NCI-H146 treated with DMSO at 0.1 percent for 48 hours (cell line): ENCODE measurements around the gene ACVR2A.

Experiments
- DNase-seq: peaks from one replicate; lab custom pipeline; 2025; ENCODE audit not compliant: unreplicated experiment; lab: John Stamatoyannopoulos, UW

The ACVR2A gene

DNA sequence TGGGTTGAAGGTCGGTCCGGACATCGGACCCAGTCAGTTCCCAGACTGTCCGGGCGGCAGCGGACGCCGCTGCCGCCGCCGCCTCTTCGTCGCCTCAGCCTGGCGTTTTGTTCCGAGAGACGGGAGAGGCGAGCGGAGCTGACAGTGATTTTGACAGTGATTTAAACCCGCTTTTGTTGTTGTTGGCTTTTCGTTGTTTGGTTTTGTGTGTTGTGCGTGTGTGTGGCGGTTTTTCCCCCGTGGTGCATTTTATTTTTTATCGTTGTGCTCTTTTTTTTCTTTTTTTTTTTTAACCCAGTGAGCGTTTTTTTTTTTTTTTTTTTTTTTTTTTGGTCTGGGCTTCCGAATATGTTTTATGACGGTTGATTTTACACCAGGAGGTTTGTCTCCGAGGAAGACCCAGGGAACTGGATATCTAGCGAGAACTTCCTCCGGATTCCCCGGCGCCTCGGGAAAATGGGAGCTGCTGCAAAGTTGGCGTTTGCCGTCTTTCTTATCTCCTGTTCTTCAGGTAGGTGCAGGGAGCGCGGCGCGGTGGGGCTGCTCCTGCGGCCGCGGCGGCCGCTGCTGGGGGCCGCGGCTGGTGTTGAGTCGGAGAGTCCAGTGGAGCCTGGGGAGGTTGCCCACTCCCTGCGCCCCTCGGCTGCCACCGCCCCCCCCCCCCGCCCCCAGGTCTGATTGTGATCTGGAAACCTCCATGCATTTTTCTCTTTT lies at the start of gene ACVR2A:
ACVR2A (plus strand) TSS at position 333 of the 714 bp plus-strand sequence; CDS start at position 457, 124 bp downstream.
- DNase-seq: peak; percentile 21

DNA sequence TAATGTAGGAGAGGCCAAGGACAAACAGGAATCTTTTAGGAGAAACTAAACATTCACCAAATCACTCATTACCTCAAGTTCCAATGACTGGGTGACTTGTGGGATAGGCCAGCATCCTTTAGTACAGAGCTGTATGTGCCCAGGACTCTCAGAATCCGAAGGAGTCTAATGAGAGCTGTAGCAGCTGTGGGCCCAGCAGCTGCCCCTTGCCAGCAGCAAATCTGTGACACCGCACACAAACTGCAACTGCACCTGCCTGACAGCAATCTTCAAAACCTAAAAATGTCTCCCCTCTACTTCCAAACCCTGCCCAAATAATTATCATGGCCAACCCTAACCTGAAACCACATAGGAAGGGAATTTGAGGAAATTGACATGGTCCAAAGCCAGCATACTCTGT lies 44.5 kb upstream of the ACVR2A start:
- no peak for DNase-seq

DNA sequence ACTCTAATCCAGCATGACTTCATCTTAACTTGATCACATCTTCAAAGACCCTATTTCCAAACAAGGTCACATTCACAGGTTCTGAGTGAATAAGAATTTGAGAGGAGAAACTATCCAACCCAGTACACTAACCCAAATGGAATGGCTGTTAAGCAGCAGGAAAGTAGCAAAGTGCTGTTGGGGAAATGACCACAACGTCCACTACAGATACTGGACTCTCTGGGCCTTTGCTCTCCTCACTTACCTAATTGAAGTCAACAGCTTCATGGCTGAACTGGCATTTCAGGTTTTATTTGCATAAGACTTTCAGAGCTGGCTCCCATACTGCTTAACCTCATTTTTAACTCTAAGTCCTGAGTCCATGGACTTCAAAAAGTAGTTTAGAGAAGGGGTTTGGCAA lies 38.0 kb upstream of the ACVR2A start:
- no peak for DNase-seq

DNA sequence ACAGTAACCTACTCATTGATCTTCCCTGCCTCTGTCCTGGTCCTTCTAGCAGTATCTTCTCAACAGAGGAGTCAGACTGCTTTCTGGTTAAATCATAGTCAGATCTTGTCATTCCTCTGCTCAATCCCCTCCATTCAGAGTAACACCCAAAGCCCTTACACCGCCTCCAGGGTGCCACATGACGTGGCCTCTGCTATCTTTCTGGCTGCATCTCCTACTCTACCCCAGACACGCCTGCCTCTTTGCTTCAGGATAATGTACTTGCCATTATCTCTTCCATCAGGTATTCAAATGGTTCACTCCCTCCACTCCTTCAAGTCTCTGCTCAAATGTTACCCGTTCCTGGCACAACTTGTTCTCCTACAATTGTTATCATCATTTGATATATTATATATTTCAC lies 36.3 kb upstream of the ACVR2A start:
- no peak for DNase-seq

DNA sequence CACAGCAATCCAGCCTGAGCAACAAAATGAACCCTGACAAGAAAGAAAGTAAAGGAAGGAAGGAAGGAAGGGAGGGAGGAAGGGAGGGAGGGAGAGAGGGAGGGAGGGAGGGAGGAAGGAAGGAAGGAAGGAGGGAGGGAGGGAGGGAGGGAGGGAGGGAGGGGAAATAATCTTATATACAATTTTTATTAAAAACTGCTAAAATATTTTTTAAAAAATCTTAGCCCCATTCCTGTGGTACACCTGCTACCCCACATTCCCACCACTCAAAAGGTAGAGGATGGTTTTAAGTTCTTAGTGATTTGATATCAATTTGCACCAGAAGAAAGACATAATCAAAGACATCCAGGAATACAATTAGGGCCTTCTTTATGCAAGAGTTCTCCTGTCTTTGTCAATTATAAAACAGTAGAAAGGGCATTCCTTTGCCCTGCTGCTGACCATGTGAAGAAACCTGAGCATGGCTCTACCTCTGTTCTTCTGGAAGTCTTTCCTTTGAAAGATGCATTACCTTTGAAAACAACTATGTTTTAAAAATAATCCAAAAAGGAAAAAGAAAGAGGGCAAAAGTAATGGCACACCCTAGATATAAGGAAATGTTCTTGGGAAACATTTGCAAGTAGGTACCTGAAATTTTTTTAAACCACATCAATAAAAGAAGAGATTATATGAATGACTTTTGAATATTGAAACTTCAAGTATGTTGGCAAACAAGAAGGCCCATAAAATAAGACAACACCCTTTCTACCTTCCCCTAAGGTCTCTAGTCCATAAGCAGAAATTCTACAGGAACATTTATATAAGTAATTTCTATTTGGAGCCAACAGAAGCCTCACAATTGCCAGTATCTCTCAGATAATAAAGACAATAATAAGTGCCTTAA lies 33.7 kb upstream of the ACVR2A start:
- DNase-seq: no peak

DNA sequence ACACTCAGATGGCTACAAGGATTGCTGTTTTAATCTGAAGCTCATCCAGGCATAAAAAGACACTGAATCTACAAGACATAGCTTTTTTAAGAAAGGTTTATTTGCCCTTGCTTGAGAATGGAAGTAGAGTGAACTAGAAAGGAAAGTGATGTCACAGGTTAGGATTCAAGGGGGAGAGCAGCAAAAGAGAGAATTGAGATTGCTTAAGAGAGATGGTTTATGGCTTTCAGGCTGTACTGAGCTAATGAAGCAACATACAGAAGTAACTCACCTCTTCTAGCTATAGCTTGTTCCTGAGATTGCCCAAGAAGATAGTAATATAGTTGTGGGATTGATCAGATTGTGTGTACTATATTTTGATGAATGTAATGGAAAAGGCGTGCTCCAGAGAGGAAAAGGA lies 26.1 kb upstream of the ACVR2A start:
- no peak for DNase-seq

DNA sequence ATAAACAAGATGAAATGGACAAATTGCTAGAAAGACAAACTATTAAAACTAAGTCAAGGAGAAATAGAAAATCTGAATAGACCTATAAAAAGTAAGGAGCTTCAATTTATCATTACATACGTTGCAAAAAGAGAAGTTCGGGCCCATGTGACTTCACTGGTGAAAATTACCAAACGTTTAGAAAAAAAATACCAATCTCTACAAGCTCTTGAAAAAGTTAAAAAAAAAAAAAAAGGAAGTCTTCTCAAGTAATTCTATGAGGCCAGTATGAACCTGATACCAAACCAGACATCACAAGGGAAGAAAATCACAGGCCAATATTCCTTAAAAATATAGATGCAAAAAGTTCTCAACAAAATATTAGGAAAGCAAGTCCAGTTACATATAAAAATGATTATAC lies 20.2 kb upstream of the ACVR2A start:
- no peak for DNase-seq

DNA sequence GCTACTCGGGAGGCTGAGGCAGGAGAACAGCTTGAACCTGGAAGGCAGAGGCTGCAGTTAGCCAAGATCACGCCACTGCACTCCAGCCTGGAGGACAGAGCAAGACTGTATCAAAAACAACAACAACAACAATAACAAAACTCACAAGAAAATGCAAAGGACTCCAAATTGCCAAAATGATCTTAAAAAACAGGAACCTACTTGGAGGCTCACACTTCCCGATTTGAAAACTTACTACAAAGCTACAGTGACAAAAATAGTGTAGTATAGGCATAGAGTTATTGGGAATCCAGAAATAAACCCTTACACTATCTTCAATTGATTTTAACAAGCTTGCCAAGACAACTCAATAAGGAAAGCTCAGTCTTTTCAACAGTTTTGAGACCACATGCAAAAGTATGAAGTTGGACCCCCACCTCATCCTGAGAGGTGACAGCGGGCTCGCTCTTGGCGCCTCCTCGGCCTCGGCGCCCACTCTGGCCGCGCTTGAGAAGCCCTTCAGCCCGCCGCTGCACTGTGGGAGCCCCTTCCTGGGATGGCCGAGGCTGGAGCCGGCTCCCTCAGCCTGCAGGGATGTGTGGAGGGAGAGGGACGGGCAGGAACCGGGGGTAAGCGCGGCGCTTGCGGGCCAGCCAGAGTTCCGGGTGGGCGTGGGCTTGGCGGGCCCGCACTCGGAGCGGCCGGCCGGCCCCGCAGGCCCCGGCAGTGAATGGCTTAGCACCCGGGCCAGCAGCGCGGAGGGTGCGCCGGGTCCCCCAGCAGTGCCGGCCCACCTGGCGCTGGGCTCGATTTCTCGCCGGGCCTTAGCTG lies 18.3 kb upstream of the ACVR2A start:
- no peak for DNase-seq

DNA sequence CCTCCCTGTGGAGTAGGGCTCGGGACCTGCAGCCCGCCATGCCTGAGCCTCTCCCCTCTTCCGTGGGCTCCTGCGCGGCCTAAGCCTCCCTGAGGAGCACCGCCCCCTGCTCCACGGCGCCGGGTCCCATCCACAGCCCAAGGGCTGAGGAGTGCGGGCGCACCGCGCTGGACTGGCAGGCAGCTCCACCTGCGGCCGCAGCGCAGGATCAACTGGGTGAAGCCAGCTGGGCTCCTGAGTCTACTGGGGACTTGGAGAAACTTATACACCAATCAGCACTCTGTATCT lies 17.8 kb upstream of the ACVR2A start:
- no peak for DNase-seq

DNA sequence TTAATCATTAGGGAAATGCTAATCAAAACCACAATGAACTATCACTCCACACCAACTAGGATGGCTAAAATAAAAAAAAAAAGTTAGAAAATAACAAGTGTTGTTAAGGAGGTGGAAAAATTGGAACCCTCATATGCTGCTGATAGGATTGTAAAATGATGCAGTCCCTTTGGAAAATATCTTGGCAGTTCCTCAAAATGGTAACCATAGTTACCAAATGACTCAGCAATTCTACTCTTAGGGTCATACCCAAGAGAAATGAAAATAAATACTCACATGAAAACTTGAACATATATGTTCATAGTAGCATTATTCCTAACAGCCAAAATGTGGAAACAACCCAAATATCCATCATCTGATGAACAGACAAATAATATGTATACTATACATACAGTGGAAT lies 15.7 kb upstream of the ACVR2A start:
- no peak for DNase-seq

- DNase-seq: no peak
Measured at GRCh38 chr2:147836099-147836498, 8.7 kb upstream of the ACVR2A start.

- DNase-seq: peak; percentile 34
Measured at GRCh38 chr2:147843391-147843863, 1.4 kb upstream of the ACVR2A start.

DNA sequence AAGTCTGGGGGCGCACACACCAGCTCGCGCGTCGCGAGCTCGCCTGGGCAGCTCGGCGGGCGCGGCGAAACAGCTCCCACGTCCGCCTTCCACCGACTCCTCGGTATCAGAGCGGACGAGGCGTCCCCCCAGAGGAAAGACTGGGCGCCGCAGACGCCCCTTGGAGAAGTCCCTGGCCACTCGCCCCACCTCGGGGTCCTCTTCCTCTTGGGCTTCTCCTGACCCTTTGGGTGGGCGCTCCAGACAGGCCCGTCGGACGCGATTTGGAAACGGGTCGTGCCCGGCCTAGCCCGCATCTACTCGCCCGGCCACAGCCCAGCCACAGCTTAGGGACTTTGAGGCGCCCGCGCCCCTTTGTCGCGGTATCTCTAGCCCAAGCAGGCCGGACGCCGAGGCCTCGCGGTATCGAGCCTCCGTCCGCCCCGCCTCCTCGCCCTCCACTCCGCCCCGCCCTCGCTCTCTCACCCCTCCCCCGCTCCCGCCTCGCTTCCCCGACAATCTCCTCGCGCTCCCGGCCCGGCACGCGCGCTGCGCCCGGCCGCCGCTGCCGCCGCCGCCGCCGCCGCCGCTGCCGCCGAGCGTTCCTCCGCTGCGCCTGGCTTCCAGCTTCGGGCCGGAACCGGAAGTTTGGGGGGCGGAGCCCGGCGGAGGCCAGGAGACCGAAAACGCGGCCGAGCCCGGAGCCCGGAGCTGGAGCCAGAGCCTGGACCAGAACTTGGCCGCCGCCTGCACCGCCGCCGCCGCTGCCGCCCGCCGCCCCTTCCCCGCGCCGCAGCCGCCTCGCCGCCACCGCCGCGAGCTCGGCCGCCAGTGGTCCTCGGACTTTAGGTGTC lies 749 bp upstream of the ACVR2A start:
- DNase-seq: peak; percentile 46

DNA sequence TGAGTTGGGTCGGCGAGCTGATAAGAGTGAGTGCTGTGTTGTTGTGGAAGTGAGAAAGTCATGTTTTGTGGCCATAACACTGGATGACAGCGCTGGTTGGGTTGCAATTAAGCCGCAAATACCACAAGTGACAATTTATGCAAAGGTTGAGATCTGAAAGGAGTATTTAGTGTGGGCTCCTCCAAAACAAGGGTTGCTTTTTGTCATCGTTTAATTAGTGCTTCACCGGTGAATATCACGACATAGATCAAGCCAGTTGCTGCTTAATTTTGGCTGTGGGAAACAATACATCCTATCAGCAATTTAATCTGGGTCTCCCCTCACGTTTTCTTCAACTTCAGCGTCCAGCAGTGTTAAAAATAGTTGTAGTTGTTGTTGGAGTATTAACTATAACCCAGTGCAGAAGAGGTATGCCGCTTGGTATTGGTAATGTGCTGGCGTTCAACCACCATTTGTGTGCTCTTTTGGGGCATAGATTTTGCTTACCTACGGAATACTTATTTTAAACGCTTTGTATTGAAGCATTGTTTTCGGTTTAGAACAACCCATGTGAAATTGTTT lies 662 bp downstream of the ACVR2A start:
- DNase-seq: no peak

DNA sequence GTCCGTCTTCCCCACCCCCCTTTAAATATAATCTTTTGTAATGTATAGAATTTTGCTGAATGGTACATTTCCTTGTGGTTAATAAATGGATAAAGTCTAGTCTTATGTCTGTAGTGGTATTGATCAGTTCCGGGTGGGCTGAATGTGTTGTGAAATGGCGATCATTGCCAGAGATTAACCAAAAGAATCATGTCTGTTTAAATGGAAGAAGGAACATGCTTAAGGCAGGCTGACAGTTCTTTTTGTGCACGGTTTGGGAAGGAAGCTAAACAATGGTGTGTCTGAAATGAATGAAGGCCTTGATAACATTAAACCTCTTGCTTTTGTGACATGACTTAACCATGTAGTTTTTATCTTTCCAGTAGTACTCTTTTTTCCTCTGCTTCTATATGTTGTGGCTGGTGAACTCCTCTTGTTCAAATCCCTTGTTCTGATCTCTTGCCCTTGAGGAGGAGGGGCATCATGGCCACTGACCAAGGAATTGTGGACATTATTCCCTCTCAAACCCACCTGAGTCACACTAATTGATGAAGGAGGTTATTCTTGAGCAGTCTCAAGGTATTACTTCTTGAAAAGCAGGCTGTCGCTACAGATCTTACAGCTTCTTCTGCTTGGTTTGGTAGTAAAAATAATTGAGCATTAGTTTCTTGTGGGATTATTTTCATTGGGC lies 1.7 kb downstream of the ACVR2A start:
- no peak for DNase-seq

DNA sequence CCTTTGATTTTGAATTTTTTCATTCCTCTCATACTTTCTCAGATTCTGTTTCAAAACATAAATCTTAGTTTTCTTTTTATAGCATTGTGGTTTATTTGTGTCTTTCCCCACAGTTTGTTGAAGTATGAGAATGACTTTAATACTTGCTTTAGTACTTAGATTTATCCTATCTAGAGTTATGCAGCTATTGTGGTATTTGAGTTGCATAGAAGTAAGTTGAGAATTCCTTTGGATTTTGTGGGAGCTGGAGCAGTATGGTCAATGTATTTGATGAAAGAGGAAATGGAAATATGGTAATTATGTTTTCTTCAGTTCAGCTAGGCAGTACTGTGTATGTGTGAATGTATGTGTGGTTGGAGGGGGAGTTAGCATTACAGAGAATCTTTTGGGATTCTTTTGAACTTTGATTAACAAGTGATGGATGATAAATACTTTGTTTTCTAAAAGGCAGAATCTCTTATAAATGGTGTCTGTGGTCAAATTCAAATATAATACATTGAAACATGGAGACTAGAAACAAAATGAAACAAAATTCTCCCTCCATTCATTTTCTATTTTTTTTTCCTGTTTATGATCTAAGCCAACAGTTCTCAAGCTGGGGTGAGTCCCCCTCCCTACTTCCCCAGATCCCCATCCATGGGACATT lies 3.0 kb downstream of the ACVR2A start:
- no peak for DNase-seq

DNA sequence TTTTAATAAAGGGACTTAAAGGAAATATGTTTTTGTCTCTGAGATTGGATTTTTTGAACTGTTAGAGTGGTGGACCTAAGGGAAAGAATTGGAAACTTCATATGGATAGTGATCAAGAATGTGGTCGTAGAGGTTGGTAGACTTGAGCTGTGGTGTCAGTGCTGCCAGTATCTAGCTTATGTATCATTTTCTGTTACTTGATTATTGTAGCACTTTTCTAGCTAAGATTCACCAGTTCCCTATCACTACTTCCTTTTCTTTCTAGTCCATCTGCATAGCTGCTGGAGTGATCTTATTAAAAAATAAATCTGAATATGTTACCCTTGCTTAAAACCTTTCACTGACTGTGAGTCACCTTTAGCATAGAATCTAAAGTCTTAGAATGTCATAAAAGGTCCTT lies 6.0 kb downstream of the ACVR2A start:
- no peak for DNase-seq

- DNase-seq: no peak
Measured at GRCh38 chr2:147851244-147851930, 6.6 kb downstream of the ACVR2A start.
